ENCODE data around the gene SLC6A17. TPM values are rescaled to one million over a fixed set of nuclear protein-coding genes. Genes with fewer than 3 reads are reported as not detected.

Gene SLC6A17
- total RNA-seq = 0.35 and 0.43 TPM in 2 replicates

- peak within 1 kb of the TSS; percentile 42 for H3K4me3 ChIP-seq (ENCODE audit: low read depth, low read length)
- no peak for DNase-seq (ENCODE audit: low read depth)
- TF ChIP-seq CTCF (conservative IDR thresholded peaks at IDR 0.05; ENCODE audit: low read depth, low read length) = peak; percentile 8
Observed at GRCh38 chr1:110150330-110151174, at the start of gene SLC6A17. TSS of gene SLC6A17 (plus strand) at chr1:110150494. CDS start at chr1:110166930, 16,436 bp downstream.

GRCh38 chr1:110102081-110102480 lies 48.2 kb upstream of the SLC6A17 start:
- no peak for TF ChIP-seq CTCF (conservative IDR thresholded peaks at IDR 0.05; ENCODE audit: low read depth, low read length)
- no peak for DNase-seq (ENCODE audit: low read depth)
- H3K4me3 ChIP-seq (ENCODE audit: low read depth, low read length) = no peak overlapping the region

GRCh38 chr1:110106013-110106941 lies 44.0 kb upstream of the SLC6A17 start:
- TF ChIP-seq CTCF (conservative IDR thresholded peaks at IDR 0.05; ENCODE audit: low read depth, low read length) = peak; percentile 88
- DNase-seq (ENCODE audit: low read depth) = no peak
- H3K4me3 ChIP-seq (ENCODE audit: low read depth, low read length) = no peak overlapping the region

GRCh38 chr1:110107867-110108469 lies 42.3 kb upstream of the SLC6A17 start:
- no peak for DNase-seq (ENCODE audit: low read depth)
- TF ChIP-seq CTCF (conservative IDR thresholded peaks at IDR 0.05; ENCODE audit: low read depth, low read length) = no peak
- no peak overlapping the region for H3K4me3 ChIP-seq (ENCODE audit: low read depth, low read length)

GRCh38 chr1:110111081-110111480 lies 39.2 kb upstream of the SLC6A17 start:
- DNase-seq (ENCODE audit: low read depth) = no peak
- no peak overlapping the region for H3K4me3 ChIP-seq (ENCODE audit: low read depth, low read length)
- TF ChIP-seq CTCF (conservative IDR thresholded peaks at IDR 0.05; ENCODE audit: low read depth, low read length) = no peak

- no peak for TF ChIP-seq CTCF (conservative IDR thresholded peaks at IDR 0.05; ENCODE audit: low read depth, low read length)
- DNase-seq (ENCODE audit: low read depth) = no peak
- H3K4me3 ChIP-seq (ENCODE audit: low read depth, low read length) = no peak within 1 kb of the TSS
Observed at GRCh38 chr1:110112143-110112542, 38.2 kb upstream of the SLC6A17 start, which contains the start of gene UBL4B. TSS of gene UBL4B (plus strand) at chr1:110112443. CDS start at chr1:110112535, 92 bp downstream.

All from epithelial cell of proximal tubule (primary cell).